Esophagus muscularis mucosa (tissue), 4 donors: Measurements from ENCODE around the gene DLL3.

Source experiments
- CTCF ChIP-seq, 3 experiments: fragments of 200-600 bp in 2 of 3; fragments of 450-650 bp in 1 of 3; sonication (generic) in 2 of 3; IDR thresholded peaks; one replicate each; pipeline ENCODE4 v1.5.1; 2017 to 2019; ENCODE audit warnings: antibody characterized with exemption in 3 of 3, mild to moderate bottlenecking in 2 of 3, moderate library complexity in 1 of 3
- EP300 ChIP-seq: sonication (generic); formaldehyde crosslinking; IDR thresholded peaks from one replicate; pipeline ENCODE4 v1.6.1; 2017; ENCODE audit warnings: antibody characterized with exemption
- POLR2A ChIP-seq: fragments of 450-650 bp; IDR thresholded peaks from one replicate; pipeline ENCODE4 v1.6.1; 2017; ENCODE audit warnings: antibody characterized with exemption, moderate library complexity, mild to moderate bottlenecking, low read depth
- POLR2AphosphoS5 ChIP-seq, 2 donors: sonication (generic); formaldehyde crosslinking; IDR thresholded peaks; one replicate each; pipeline ENCODE4 v1.6.1; 2017; ENCODE audit warnings: antibody characterized with exemption in 2 of 2

- TF ChIP-seq POLR2A, result no peak
- TF ChIP-seq CTCF (IDR thresholded peaks at IDR 0.05), result no peak
- TF ChIP-seq EP300, result no peak
- TF ChIP-seq POLR2AphosphoS5 (IDR thresholded peaks at IDR 0.05), result no peak
Measured at GRCh38 chr19:39497701-39497995, 1.1 kb upstream of the DLL3 start.
